ENCODE measurements around the gene IFNL2.

GRCh38 chr19:39307046-39307821 is 39.0 kb downstream of the IFNL2 start:
- no peak for TF ChIP-seq CTCF (IDR thresholded peaks at IDR 0.05)
- TF ChIP-seq POLR2A (IDR thresholded peaks at IDR 0.05) = no peak
